ENCODE measurements around the gene CHRNA9. TPM values are rescaled to one million over a fixed set of nuclear protein-coding genes. Genes with fewer than 3 reads are reported as not detected.
"Not testable (repeated sequence)": the region's sequence is repeated elsewhere in the genome, so short reads cannot be mapped to it uniquely, and the experiment has no call there.

The CHRNA9 gene
- total RNA-seq, 1 donor from 2014 or later, result not detected

DNA sequence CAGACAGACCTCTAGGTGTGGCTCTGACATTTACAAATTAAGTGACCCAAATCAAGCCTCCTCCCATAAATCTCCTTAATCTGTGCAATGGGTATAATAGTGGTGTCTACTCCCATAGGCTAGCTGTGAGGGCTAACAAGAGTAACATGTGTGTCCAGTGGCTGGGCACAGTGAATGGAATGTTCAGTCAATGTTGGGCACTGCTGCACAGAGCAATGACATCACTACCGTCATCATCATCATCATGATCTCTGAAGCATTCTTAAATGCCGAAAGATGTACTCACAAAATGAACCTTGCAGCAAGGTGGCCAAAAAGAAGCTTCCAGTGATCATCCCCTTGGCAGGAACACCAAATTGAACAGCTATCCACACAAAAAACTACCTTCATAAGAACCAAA is 43.5 kb downstream of the CHRNA9 start:
- DNase-seq (ENCODE audit: low read depth), result no peak
- TF ChIP-seq, protein P1, sequence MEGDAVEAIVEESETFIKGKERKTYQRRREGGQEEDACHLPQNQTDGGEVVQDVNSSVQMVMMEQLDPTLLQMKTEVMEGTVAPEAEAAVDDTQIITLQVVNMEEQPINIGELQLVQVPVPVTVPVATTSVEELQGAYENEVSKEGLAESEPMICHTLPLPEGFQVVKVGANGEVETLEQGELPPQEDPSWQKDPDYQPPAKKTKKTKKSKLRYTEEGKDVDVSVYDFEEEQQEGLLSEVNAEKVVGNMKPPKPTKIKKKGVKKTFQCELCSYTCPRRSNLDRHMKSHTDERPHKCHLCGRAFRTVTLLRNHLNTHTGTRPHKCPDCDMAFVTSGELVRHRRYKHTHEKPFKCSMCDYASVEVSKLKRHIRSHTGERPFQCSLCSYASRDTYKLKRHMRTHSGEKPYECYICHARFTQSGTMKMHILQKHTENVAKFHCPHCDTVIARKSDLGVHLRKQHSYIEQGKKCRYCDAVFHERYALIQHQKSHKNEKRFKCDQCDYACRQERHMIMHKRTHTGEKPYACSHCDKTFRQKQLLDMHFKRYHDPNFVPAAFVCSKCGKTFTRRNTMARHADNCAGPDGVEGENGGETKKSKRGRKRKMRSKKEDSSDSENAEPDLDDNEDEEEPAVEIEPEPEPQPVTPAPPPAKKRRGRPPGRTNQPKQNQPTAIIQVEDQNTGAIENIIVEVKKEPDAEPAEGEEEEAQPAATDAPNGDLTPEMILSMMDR (conservative IDR thresholded peaks at IDR 0.05; ENCODE audit: low read depth, low read length), result no peak

DNA sequence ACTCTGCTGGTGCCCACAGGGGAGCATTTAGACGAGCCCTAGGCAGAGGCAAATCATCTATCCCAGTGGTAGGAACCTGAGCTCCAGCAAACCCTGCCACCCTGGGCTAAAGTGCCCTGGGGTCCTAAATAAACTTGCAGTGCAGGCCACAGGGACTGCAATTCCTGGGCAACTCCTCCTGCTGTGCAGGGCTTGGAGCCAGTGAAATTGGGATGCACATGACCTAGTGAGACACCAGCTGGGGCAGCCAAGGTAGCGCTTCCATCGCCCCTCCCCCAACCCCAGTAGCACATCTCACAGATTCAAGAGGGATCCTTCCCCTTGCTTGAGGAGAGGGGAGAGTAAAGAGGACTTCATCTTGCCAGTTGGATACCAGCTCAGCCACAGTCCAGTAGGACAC is 44.1 kb downstream of the CHRNA9 start:
- TF ChIP-seq, protein P1 (conservative IDR thresholded peaks at IDR 0.05; ENCODE audit: low read depth, low read length), result no peak
- no peak for DNase-seq (ENCODE audit: low read depth)
- H3K4me3 ChIP-seq (ENCODE audit: low read depth, low read length), result no peak overlapping the region

More for the DNA sequence above, 43.5 kb downstream of the CHRNA9 start:
- no peak overlapping the region for H3K4me3 ChIP-seq (ENCODE audit: low read depth, low read length)

DNA sequence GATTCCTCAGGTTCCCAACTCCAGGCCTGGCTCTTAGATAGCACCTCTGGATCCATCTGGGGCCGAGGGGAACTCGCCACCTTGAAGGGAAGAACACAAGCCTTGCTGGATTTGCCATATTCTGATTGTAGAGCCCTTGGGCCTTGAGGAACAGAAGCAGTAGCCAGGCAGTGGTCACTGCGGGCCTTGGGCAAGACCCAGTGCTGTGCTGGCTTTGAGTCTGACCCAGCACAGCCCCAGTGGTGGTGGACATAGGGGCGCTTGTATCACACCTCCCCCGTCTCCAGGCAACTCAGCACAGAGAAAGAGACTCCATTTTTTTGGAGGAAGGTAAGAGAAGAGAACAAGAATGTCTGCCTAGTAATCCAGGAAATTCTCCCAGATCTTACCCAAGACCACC is 45.5 kb downstream of the CHRNA9 start:
- no peak for DNase-seq (ENCODE audit: low read depth)
- H3K4me3 ChIP-seq (ENCODE audit: low read depth, low read length), result no peak overlapping the region
- TF ChIP-seq, protein P1 (conservative IDR thresholded peaks at IDR 0.05; ENCODE audit: low read depth, low read length), result no peak

DNA sequence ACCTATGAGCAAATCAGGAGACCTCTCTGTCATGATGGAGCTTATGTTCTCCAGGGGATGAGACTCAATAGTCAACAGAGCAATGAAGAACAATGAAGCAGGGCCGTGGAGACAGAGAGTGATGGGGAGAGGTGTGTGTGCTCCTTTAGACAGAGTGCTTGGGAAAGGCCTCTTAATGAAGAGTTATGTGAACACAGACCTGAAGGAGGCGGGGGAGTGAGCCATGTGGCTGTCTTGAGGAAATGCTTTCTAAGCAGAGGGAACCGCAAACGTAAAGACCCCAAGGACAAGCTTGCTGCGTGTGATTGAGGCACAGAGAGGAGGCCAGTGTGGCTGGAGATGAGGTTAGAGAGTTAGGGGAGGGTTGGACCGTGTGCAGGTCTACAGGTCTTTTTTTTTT is 53.1 kb downstream of the CHRNA9 start:
- DNase-seq (ENCODE audit: low read depth), result no peak
- no peak overlapping the region for H3K4me3 ChIP-seq (ENCODE audit: low read depth, low read length)
- TF ChIP-seq, protein P1 (conservative IDR thresholded peaks at IDR 0.05; ENCODE audit: low read depth, low read length), result no peak

DNA sequence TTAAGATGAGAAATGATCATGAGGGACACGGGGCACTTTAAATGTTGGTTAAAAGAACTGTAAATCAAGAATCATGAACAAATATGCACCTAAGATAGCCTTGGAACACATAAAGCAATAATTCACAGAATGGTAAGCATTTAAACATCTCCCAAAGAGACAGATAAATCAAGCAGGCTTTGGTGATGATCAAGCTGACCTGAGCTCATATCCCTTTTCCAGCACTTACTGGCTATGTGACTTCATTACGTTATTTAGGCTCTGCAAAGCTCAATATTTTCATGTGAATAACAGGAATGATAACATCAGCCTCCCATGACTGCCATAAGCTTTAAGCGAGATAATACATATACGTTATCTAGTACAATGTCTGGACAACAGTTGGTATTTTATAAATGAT is 54.9 kb downstream of the CHRNA9 start:
- no peak overlapping the region for H3K4me3 ChIP-seq (ENCODE audit: low read depth, low read length)
- DNase-seq (ENCODE audit: low read depth), result no peak
- TF ChIP-seq, protein P1 (conservative IDR thresholded peaks at IDR 0.05; ENCODE audit: low read depth, low read length), result no peak

DNA sequence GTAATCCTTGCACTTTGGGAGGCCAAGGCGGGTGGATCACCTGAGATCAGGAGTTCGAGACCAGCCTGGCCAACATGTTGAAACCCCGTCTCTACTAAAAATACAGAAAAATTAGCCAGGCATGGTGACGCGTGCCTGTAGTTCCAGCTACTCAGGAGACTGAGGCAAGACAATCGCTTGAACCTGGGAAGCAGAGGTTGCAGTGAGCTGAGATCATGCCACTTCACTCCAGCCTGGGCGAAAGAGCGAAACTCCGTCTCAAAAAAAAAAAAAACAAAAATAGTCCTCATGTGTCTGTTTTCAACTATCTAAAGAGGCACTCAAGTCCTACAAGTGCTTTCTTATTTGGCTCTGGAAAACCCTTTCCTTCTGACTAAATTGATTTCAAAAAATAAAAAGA is 57.1 kb downstream of the CHRNA9 start:
- H3K4me3 ChIP-seq (ENCODE audit: low read depth, low read length); DNase-seq (ENCODE audit: low read depth): not testable (repeated sequence)

DNA sequence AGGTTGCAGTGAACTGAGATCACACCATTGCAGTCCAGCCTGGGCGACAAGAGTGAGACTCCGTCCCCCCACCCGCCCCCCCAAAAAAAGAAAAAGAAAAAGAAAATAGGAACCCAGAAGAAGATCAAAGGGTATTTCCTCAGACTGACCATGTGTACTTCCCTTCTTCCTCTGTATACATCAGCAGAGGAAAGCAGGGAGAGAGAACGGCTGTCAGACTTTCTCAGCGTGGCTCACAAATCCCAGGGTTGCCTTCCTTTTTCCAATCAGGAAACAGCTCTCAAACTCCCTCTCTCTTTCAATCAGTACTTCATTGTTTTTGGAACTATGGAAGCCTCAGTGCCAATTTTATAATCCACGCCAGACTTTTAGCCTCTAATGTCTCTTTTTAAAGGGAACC is 59.1 kb downstream of the CHRNA9 start:
- no peak overlapping the region for H3K4me3 ChIP-seq (ENCODE audit: low read depth, low read length)
- TF ChIP-seq, protein P1 (conservative IDR thresholded peaks at IDR 0.05; ENCODE audit: low read depth, low read length), result no peak
- no peak for DNase-seq (ENCODE audit: low read depth)

Measured in epithelial cell of proximal tubule (primary cell).